HG02884 (cell line): ENCODE data around the gene REV1.

ENCODE experiments used
- ATAC-seq: cut with Tn5 transposase; IDR thresholded peaks from one replicate; pipeline ENCODE4 v1.9.1; 2021; ENCODE audit warnings: mild to moderate bottlenecking, moderate library complexity; ENCODE audit not compliant: unreplicated experiment

The REV1 gene

DNA sequence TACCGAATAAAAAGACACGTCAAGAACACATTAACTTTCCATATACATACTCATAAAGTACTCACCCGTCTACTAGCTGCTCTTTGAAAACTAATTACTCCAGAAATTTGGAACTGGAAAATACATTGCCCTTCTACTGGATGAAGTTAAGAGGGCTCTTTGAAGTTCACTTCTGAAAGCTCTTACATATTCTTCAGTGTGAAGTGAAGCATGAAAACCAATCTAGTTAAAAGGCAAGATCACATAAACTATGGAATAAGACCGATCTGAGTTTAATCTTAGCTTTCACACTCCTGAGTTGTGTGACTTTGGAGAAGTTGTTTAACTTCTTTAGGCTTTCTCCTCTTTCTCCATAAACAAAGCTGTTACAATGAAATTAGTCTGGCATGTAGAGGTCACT, 38.5 kb downstream of the REV1 start:
- ATAC-seq: no peak

DNA sequence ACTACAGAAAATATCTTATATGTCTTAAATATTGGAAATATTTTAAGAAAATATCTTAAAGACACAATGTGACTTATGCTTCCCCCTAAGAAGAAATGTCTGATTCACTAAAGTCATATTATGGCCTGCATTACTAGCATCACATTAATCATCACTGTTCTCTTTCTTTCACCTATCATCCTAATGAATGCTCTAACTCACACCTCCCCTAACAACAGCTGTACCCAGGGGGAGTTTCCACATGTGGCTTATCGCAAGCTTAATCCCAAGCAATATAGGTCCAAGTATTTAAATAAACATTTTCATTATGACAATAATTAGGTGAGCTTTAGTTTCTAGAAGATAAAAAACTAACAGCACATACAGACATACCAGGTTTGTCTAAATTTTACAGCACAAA, 39.6 kb downstream of the REV1 start:
- ATAC-seq: no peak

DNA sequence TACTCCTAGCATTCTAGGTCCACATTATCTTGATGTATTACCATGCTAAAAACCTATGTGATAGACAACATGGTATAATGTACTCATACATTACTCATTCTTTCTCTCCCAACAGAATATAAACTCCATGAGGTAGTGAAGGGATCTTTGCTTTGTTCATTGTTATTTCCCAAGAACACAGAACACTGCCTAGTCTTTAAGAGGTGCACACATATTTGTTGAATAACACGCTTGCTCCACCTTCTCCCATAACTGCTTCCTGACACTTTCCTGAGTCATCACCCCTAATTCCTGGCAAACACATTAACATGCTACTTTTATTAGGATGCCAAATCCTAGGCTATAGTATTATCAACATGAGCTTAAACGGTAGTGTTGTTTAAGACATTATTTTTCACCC, 41.3 kb downstream of the REV1 start:
- ATAC-seq: no peak

DNA sequence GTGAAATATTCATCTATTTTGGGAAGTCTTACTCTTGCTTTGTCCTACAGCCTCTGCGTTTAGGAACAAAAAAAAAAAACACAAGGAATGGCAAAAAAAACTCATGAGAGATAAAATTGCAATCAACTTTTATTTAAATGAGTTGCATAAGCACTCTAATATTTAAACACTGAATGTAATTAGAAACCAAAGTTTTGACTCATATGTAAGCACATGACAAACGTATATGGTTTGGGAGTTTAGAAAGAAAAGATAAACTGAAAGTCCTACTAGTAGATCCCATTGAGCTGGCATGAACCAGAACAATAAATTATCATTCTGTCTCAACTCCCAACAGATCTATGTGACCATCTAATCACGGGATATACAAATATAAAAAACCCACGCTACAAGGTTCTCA, 44.8 kb downstream of the REV1 start:
- no peak for ATAC-seq

DNA sequence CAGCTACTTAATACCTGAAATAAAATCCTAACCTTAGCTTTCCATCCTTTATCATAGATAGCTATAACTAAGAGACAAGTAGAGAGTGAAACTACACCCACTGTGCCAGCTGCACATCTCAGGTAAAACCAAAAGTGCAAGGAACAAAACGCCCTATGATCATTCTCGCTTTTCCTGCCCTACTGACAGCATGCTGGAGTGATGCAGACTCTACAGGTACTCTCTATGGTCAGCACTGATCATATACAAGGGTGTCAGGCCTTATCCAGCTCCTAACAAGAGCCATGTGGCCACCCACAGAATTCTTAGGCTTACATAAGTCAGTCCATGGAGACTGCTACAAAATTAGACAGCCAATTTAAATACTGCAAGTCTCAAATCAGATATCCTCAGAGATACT, 45.6 kb downstream of the REV1 start:
- no peak for ATAC-seq

DNA sequence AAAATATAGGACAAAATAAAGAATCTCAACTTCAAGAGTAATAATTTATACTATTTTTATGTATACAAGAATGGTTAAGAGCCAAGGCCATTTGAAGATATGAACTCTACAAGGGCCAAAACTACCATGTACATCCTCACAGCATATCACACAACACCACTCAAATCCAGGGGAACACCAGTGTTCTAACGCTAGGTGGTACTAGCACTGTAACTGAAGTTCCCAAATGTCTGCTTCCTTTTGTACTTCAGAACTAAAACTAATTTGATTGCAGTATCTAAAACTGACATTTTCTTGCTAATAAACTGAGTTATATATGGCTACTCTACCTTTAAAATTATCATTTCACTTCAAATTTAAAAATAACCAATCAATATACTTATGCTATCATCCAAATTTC, 47.0 kb downstream of the REV1 start:
- no peak for ATAC-seq

DNA sequence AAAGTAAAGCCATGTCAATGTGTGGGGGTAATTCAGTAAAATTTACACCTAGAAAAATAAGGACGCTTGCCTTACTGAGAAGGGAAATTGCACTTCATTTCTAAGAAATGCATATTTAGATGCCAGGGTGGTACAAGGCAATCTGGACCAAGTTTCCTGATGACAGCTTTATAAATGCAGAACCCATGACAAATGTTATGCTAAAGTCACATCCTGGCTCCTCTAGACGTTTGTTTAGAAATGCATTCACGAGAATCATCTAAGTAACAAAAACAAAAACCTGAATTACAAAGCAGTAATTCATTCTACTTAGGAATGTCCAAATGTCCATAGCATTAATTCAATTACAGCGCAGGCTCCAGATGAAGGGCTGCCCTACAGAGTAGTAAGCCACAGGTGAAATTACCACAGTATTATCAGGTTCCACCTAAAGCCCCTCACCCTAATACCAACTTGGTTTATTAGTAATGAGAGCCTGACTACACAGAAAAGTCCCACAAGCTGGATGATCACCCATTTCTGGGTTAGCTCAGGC, 49.8 kb downstream of the REV1 start:
- no peak for ATAC-seq

DNA sequence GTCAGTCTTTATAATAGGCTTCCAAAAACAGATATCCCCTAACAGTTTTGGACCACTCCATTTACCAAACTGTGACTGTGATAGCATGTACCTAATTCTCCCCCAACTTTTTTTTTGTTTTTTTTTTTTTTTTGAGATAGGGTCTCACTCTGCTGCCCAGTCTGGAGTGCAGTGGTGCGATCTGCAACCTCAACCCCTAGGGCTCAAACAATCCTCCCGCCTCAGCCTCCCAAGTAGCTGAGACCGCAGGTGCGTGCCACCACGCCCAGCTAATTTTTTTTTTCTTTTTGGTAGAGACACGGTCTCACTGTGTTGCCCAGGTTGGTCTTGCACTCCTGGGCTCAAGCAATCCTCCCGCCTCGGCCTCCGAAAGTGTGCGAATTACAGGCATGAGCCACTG, 52.9 kb downstream of the REV1 start:
- ATAC-seq: no peak

DNA sequence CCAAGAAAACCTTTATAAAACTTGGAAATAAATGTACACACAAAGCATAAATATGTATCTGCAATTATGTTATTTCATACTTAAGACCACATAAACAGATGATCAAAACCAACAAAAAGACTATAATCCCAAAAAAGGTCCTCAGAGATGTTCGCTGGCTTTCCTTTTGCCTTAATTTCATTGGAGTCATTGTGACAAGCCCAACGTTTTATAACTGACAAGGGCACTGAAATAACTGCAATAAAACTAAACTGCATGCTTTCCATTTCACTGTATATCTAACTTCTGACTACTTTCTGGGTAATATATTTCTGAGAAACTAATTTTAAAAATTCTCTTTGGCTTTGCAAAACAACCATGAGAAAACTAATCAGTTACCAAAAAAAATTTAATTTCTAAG, 56.5 kb downstream of the REV1 start:
- ATAC-seq: no peak

DNA sequence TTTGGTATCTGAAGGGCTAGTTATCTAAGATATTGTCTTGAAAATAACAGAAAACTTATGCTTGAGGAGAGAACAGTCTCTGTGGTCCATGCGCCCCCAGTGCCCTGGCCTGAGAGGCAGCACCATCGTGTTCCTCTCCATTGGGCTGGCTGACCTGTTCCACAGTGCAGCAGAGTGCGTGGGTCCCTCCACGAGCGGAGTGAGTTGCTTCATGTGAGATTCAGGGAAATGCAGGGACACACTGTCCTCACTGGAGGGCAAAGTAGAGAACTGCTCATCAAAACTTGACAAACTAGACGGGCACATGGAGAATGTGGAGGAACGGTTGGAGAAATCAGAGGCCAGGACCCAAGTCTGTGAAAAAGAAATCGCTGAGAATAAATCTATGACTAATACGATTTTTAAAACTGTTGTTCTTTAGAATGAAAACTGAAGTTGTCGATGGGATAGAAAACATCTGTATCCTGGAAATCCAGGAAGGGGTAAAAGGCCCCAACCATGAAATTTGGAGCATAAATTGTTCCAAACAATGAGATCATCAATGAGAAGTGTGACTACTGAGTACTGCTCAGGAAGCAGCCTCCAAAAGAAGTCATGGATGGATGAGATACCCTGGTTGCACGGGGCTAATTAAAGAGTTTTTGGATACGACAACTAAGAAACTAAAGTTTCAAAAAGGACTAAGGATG, 58.1 kb downstream of the REV1 start:
- no peak for ATAC-seq

DNA sequence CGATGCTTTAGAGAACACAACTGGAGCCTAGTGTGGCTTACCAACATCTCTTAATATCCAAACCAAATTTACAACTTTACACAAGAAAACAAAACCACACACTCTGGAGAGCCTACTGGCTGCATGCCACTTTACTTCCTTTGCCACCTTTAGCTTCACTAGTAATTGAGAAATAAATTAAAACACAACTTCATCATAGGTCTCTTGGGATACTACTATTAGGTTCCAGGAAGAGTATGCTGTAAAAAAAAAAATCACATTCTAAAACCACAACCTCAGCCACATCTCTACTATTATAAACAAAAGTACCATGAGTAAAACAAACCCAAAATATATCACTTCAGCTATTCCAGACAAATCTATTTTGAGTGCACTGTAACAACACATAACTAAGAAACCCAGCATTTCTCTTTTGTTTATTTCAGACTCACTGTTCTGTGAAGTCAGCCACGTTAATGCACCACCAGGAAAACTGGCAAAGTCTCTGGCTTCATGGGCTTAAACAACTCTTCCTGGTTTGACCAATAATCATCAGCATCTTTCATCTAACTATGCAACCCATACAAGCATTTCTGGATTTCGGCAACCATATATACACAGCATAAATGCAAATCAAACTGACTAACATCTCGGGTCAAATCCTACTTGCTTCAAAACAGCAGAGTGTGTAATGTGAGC, 59.1 kb downstream of the REV1 start:
- ATAC-seq: no peak

DNA sequence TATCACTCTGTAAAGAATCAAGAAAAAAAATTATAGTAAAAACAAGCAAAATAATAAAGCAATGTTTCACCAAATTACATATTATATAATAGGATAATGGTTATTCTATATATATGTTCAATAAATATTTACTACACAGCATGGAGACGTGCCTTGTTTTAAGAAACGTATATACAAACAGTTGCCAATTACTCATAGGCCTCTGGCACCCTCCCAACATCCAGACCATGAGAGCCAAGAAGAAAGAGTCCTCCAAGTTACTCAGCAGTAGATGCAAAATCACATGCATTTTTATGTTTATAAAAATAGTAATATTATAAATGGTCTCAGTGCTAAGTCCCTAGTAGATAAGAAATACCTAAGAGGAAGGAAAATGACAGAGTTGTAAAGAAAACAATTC, 64.8 kb downstream of the REV1 start:
- ATAC-seq: no peak

DNA sequence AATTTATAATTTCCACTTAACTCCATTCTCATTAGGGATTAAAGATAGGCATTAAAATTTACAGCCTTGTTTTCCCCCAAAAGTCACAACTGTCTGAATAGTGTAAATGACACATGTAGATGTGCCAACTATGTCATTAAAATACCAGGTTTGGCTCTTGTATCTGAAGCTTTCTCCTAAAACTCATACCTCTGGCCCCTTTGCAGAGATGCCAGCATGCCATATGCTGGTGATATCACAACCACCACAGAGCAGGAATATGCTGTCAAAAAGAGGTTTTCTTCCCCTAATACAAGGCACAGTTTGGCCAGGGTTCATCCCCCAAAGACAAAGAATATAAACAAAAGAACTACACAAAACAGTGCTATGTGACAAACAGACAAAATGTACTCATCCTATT, 65.4 kb downstream of the REV1 start:
- ATAC-seq: no peak

DNA sequence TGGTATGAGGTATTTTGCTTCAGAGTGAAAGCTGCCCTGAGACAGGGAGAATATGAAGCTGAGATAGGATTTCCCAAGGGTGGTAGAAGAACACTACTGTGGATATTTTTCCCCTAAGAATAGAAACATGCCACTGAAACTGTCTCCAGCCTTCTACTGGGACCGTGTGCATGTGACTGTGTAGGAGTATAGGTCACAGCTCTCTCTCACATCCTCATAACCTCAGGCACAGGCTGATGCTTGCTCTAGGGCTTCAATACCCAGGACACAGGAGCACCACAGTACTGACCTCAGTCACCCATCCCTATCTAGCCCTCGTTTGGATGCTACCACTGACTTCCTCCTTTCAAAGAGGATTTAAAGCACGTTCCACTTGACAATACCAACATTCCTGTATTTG, 67.2 kb downstream of the REV1 start:
- ATAC-seq: no peak

DNA sequence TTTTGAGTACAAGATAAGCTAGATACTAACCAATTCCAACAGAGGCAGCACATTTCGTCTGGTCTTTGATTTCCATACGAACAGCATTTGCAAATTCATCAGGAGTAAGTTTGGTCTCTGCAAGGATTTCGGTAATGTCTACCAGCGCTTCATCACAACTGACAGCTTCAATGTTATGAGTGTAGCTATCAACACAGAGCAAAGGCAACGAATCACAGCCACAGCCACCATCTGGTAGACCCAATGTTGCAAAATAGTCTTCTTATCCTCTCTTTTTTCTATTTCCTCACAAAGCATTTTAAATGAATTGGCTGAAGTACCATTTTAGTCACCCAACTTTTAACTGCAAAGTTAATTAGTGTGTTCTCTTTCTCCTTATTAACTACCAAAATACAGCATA, 68.3 kb downstream of the REV1 start:
- no peak for ATAC-seq

DNA sequence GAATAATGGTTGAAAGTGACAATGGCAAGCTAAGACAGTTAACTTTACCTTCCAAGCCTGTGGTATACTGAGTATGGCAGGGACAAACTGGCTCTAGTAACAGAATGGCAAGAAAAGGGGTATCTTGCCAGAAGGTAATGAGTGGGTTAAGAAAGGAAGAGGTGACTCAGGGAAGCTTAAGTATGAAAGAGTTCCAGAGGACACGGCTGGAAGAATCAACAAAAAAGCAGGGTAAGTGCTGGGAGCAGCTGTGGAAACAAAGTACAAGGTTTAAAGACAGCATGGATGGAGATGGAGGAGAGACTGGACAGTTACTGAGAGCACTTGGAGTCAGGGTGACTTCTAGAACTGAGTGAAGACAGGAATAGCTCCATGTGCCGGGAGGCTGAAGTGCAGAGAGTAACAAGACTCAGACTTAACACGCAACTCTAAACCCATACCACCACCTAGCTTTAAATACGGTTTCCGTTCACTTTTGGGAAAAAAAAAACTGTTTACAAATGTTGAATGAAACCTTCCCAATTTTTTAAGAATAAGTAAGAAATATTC, 69.0 kb downstream of the REV1 start:
- no peak for ATAC-seq

DNA sequence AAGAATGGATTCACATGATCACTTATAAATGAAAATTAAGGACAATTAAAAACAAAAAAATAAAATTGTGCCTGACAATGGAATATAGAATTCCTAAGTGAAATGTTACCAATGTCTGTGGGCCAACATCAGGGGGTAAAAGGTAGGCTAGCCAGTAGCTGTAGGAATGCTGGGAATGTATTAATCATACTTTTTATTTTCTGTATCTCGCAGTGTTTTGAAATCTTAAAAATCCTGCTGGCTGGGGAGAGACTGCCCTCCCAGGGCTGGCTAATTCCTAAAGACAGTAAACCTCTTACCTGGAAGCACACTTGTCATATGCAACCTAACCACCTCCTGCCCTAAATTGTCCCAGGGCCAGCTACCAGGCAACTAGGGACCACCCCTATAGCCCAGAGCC, 69.8 kb downstream of the REV1 start:
- ATAC-seq: no peak

DNA sequence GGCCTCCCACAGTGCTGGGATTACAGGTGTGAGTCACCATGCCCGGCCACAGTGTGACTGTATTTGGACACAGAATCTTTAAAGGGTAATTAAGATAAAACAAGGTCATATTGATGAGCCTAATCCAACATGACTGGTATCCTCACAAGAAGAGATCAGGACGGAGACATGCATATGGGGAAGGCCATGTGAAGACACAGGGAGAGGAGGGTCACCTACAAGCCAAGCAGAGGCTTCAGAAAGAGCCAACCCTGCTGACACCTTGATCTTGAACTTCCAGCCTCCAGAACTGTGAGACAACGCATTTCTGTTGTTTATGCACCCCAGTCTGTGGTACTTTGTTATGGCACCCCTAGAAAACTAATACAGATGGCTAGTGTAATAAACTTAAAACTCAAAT, 72.4 kb downstream of the REV1 start:
- ATAC-seq: no peak

DNA sequence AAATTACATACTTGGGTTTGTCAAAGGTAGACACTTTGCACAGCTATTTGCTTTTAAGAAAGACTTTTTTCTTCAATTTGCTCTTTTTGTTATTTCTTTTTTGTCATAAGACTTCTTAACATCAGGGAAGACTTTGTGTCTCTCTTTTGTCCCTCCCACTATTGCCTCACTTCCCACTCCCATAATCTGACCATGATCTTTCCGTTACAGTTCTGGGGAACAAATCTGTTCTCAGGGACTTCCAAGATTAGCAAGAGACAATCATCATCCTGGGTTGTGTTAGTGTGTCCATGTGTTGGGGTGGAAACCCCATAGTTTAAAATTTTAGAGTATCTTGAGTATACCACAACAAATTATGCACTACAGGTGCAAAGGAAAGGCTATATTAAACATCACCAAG, 75.3 kb downstream of the REV1 start:
- ATAC-seq: no peak

DNA sequence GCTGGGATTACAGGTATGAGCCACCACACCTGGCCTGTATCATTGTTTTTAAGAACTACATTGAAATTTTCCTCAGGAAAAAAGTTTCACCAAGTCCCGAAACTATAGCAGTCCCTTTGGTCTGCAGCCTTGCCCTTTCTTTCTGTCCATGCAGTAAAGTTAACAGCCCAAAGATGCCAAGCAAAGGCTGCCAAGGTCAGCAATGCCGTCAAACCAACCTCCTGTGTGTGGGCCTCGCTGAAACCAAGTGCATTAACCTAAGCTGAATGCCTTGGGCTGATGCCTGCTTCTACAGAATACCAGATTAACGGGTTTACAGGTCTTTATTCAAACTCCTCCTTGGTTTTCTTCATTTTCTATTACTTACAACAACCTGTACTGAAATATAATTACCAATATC, 79.5 kb downstream of the REV1 start:
- no peak for ATAC-seq

DNA sequence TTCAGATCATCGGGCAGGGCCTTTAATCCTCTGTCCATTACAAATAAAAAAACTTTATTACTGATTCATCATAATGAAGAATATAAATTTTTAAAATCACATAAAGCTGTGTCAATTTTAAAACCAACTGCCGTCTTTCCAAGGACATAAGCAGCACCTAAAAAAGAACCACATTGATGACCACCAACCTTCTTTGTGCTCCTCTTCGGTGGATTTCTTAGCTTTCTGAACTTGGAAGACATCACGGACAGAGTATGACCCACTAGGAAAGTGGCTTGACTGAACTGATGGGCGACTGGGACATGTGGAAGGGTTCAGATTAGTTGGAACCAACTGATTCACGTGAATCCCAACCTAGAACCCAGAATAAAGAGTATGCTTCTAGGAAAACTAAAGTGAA, 83.7 kb downstream of the REV1 start:
- ATAC-seq: no peak
